Measurements from ENCODE around the gene MBOAT2. TPM values are rescaled to one million over a fixed set of nuclear protein-coding genes. Genes with fewer than 3 reads are reported as not detected.

Gene MBOAT2
- total and polyA plus RNA-seq, 4 donors: 9.0 to 72.9 (median 16.8) TPM

DNA sequence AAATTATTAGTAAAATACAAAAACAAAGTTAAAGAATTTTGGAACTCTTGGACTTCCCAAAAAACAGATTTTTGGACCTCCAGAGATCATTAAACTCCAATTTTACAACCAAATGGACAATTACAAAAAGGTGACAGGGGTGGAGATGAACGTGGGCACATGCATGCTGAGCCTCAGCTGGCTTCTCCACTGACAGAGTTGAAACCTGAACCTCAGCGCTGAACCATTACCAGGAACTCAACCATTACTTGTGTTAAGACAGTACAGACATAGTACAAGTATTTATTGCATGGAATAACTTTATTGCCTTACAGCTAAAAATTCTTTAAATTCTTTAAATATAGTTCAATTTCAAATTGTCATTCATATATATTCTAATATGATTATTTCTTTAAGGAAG, 133.0 kb downstream of the MBOAT2 start:
- DNase-seq (no peak), ATAC-seq (ENCODE audit: insufficient read depth, low FRiP score) (no peak)
- TF ChIP-seq, protein P1, sequence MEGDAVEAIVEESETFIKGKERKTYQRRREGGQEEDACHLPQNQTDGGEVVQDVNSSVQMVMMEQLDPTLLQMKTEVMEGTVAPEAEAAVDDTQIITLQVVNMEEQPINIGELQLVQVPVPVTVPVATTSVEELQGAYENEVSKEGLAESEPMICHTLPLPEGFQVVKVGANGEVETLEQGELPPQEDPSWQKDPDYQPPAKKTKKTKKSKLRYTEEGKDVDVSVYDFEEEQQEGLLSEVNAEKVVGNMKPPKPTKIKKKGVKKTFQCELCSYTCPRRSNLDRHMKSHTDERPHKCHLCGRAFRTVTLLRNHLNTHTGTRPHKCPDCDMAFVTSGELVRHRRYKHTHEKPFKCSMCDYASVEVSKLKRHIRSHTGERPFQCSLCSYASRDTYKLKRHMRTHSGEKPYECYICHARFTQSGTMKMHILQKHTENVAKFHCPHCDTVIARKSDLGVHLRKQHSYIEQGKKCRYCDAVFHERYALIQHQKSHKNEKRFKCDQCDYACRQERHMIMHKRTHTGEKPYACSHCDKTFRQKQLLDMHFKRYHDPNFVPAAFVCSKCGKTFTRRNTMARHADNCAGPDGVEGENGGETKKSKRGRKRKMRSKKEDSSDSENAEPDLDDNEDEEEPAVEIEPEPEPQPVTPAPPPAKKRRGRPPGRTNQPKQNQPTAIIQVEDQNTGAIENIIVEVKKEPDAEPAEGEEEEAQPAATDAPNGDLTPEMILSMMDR (IDR thresholded peaks at IDR 0.05; ENCODE audit: control extremely low read depth, extremely low read depth): no peak
- Histone ChIP-seq H3K9me3 (ENCODE audit: control insufficient read depth in 4 of 4, insufficient read depth in 3 of 4, low read length in 3 of 4) (no peaks in the 10 kb centered on the region), H3K27ac (ENCODE audit: low read depth in 1 of 2, low read length in 1 of 2) (no peak overlapping the region), H3K27me3 (ENCODE audit: control insufficient read depth in 3 of 3, insufficient read depth in 3 of 3, low read length in 2 of 3) (no peaks in the 10 kb centered on the region), H3K4me3 (no peak overlapping the region), H3K36me3 (ENCODE audit: control insufficient read depth in 4 of 4, insufficient read depth in 4 of 4, low read length in 4 of 4) (peaks cover 0 to 11% (median 5%) of the 10 kb centered on the region in 4 donors), H3K4me1 (ENCODE audit: control insufficient read depth in 5 of 5, insufficient read depth in 5 of 5, low read length in 5 of 5) (no peaks in the 10 kb centered on the region), H3K9ac (ENCODE audit: insufficient read depth in 1 of 2, low read length in 2 of 2) (no peak overlapping the region)
- WGBS, 2 donors: 93% methylated on average over 2 of the region's 2 CpGs

DNA sequence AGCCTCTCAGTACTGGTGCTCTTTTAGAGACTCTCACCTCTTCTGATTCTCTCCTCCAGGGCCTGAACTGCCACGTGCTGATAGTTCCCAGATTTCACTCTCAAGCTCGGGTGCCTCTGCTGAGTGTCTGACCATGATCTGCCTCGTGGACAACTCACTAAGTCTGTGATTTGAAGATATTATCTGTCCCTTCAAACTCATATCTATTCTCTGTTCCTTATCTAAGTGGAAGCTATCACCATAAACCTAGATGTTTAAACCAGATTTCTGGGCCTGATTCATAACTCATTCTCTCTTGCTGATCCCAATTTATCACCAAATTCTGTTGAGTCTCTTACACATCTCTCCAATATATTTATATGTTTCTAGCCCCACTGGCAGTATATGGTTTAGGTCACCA, 136.1 kb downstream of the MBOAT2 start:
- no peak for DNase-seq
- WGBS, 2 donors: 90 to 91% methylated on average over 3 of the region's 3 CpGs

DNA sequence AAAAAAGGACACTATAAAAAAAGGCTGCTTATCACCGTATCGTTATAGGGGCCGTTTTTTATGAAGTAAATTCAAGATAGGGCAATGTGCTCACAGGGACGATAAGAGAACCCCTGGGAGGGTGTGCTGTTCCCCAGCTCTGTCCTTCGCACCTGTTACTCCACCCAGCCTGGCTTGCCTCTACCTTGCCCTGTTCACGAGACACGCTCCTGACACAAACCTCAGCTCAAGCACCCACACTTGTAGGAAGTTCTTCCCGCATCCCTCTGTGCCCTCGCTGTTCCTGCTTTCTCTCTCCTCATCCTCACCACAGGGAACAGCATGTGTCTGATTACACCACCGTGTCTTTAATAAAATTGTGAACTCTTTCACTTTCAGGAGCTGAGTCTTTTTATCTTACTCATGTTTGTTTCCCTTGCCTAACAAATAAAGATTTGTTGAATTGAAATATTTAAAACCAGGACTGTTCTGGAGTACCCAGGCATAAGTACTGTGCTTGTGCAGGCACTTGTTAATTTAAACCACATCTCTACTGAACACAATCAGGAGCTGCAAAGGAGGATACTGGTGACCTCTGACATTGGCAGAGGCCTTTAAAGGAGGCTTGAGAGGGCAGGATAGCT, 140.0 kb downstream of the MBOAT2 start:
- TF ChIP-seq, protein P1 (IDR thresholded peaks at IDR 0.05; ENCODE audit: control extremely low read depth, extremely low read depth): no peak
- DNase-seq (no peak), ATAC-seq (ENCODE audit: insufficient read depth, low FRiP score) (no peak)
- Histone ChIP-seq H3K36me3 (ENCODE audit: control insufficient read depth in 4 of 4, insufficient read depth in 4 of 4, low read length in 4 of 4) (peaks cover 0 to 10% (median 6%) of the 10 kb centered on the region in 4 donors), H3K27me3 (ENCODE audit: control insufficient read depth in 3 of 3, insufficient read depth in 3 of 3, low read length in 2 of 3) (no peaks in the 10 kb centered on the region), H3K27ac (ENCODE audit: low read depth in 1 of 2, low read length in 1 of 2) (no peak overlapping the region), H3K4me3 (no peak overlapping the region), H3K9ac (ENCODE audit: insufficient read depth in 1 of 2, low read length in 2 of 2) (no peak overlapping the region), H3K4me1 (ENCODE audit: control insufficient read depth in 5 of 5, insufficient read depth in 5 of 5, low read length in 5 of 5) (peaks cover 0 to 3% (median 0%) of the 10 kb centered on the region in 5 donors), H3K9me3 (ENCODE audit: control insufficient read depth in 4 of 4, insufficient read depth in 3 of 4, low read length in 3 of 4) (no peaks in the 10 kb centered on the region)
- 85 to 99% methylated on average over 10 of the region's 10 CpGs for WGBS, 2 donors

More for the DNA sequence above, 136.1 kb downstream of the MBOAT2 start:
- no peaks in the 10 kb centered on the region for H3K27me3 ChIP-seq (ENCODE audit: control insufficient read depth in 3 of 3, insufficient read depth in 3 of 3, low read length in 2 of 3)
- no peak overlapping the region for H3K4me3 ChIP-seq
- no peaks in the 10 kb centered on the region for H3K9me3 ChIP-seq (ENCODE audit: control insufficient read depth in 4 of 4, insufficient read depth in 3 of 4, low read length in 3 of 4)
- TF ChIP-seq, protein P1 (IDR thresholded peaks at IDR 0.05; ENCODE audit: control extremely low read depth, extremely low read depth): no peak
- H3K4me1 ChIP-seq (ENCODE audit: control insufficient read depth in 5 of 5, insufficient read depth in 5 of 5, low read length in 5 of 5): peaks cover 0 to 2% (median 0%) of the 10 kb centered on the region in 5 donors
- no peak overlapping the region for H3K27ac ChIP-seq (ENCODE audit: low read depth in 1 of 2, low read length in 1 of 2)
- H3K36me3 ChIP-seq (ENCODE audit: control insufficient read depth in 4 of 4, insufficient read depth in 4 of 4, low read length in 4 of 4): peaks cover 0 to 15% (median 8%) of the 10 kb centered on the region in 4 donors
- ATAC-seq (ENCODE audit: insufficient read depth, low FRiP score): no peak
- H3K9ac ChIP-seq (ENCODE audit: insufficient read depth in 1 of 2, low read length in 2 of 2): no peak overlapping the region

Measured in lung (tissue), 12 donors.